Transverse colon (tissue), 4 donors: ENCODE data around the gene ATP1B2. TPM values are rescaled to one million over a fixed set of nuclear protein-coding genes. Genes with fewer than 3 reads are reported as not detected.

Experiments used
- DNase-seq: peaks from one replicate; pipeline ENCODE4 v3.0.0-alpha.2; 2019
- H3K27ac ChIP-seq, 4 donors: fragments of 200-600 bp; sonication (generic); 2 replicates each; pipeline ENCODE4 v1.5.1; 2016 to 2018; ENCODE audit warnings: inconsistent platforms in 4 of 4
- H3K27me3 ChIP-seq: fragments of 200-600 bp; sonication (generic); 2 replicates; pipeline ENCODE4 v1.5.1; 2017; ENCODE audit warnings: inconsistent platforms
- H3K36me3 ChIP-seq, 4 donors: fragments of 200-600 bp; sonication (generic); 2 replicates each; pipeline ENCODE4 v1.5.1; 2017 to 2019; ENCODE audit warnings: inconsistent platforms in 4 of 4
- H3K4me1 ChIP-seq, 4 donors: fragments of 200-600 bp; sonication (generic); 2 replicates each; pipeline ENCODE4 v1.5.1; 2017 to 2020; ENCODE audit warnings: inconsistent platforms in 4 of 4
- H3K4me3 ChIP-seq, 4 donors: fragments of 200-600 bp; sonication (generic); 1 replicate in 1 of 4; 2 replicates in 3 of 4; pipeline versions ENCODE4 v1.5.1 to v1.6.1; 2017 to 2019; ENCODE audit warnings: inconsistent platforms in 4 of 4
- H3K9me3 ChIP-seq, 2 donors: fragments of 200-600 bp; sonication (generic); 2 replicates each; pipeline ENCODE4 v1.5.1; 2017 to 2019; ENCODE audit warnings: inconsistent platforms in 2 of 2
- CTCF ChIP-seq, 5 experiments: fragments of 200-600 bp in 3 of 5; fragments of 450-650 bp in 2 of 5; sonication (generic) in 3 of 5; IDR thresholded peaks; 1 replicate in 2 of 5; 2 replicates in 3 of 5; pipeline ENCODE4 v1.5.1; 2016 to 2017; ENCODE audit warnings: antibody characterized with exemption in 5 of 5, inconsistent platforms in 3 of 5, mild to moderate bottlenecking in 2 of 5, moderate library complexity in 1 of 5
- EP300 ChIP-seq: sonication (generic); formaldehyde crosslinking; IDR thresholded peaks from one replicate; pipeline ENCODE4 v1.6.1; 2017; ENCODE audit warnings: antibody characterized with exemption, low read depth
- POLR2A ChIP-seq: fragments of 450-650 bp; IDR thresholded peaks from one replicate; pipeline ENCODE4 v1.6.1; 2016; ENCODE audit warnings: antibody characterized with exemption, mild to moderate bottlenecking, moderate library complexity
- POLR2AphosphoS5 ChIP-seq, 3 donors: sonication (generic); formaldehyde crosslinking; IDR thresholded peaks; one replicate each; pipeline ENCODE4 v1.6.1; 2016; ENCODE audit warnings: antibody characterized with exemption in 3 of 3
- WGBS, 2 donors: methylation state at CpG; one replicate each; pipeline ENCODE4 v1.1.5; 2018; ENCODE audit warnings: low coverage in 1 of 2; 5-methylcytosine and 5-hydroxymethylcytosine counted together
- in situ Hi-C, 4 donors: fragments of 200-750 bp; cut with MboI; loops; one replicate each; pipeline versions ENCODE4 v1.15.0 to v1.15.1; 2017; ENCODE audit warnings: low sequenced_read_pairs in 3 of 4, low pct_ligation_motif_present in 1 of 4, low pct_unique_long_range_greater_than_20kb in 1 of 4
- intact Hi-C: fragments of 100-400 bp; cut with DNase I; formaldehyde crosslinking; loops from one replicate; pipeline ENCODE4 v1.15.1; 2023; ENCODE audit warnings: low total_unique reads
- total RNA-seq, 4 donors: library from RNA; depleted of rRNA; stranded (reverse); fragments of >200 nt; gene quantifications; one replicate each; pipeline ENCODE4 v1.1.0, GENCODE V29; 2016

Gene ATP1B2
- total RNA-seq, 4 donors from 2014 or later = 0.40 to 20.6 (median 2.3) TPM

- in situ Hi-C loops = no loop called here
- intact Hi-C loops = no loop called here
- TF ChIP-seq CTCF (IDR thresholded peaks at IDR 0.05) (no peak), POLR2AphosphoS5 (IDR thresholded peaks at IDR 0.05) (no peak), EP300 (no peak), POLR2A (no peak)
Observed at GRCh38 chr17:7647018-7647417, 3.7 kb upstream of the ATP1B2 start.

DNA sequence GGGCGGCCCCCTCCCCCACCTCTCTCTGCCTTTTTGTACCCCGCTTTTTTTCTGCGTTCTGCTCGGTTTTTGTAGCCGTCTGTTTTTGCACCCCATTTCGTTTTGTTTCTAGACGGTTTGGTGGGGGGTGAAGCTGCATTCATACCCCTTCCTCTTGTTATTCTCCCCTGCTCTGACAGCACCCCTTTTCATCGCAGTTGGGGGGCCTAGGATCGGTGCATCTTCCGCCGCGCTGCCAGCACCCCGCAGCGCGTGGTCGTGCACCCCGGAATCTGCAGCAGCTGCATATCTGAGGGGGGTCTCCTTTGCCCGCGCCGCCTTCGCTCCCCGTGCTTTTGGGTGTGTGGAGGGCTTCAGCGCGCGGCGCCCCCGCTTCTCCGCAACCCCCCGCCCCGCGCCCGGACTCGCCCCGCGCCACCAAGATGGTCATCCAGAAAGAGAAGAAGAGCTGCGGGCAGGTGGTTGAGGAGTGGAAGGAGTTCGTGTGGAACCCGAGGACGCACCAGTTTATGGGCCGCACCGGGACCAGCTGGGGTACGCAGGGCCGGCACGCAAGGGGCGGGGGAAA lies 455 bp downstream of the ATP1B2 start:
- peak overlapping the region; percentile 5 to 64 (median 48) for H3K27ac ChIP-seq
- intact Hi-C loops = no loop called here

More at GRCh38 chr17:7647018-7647417, 3.7 kb upstream of the ATP1B2 start:
- H3K4me1 ChIP-seq = peaks cover 4 to 21% (median 19%) of the 10 kb centered on the region in 4 donors
- WGBS, 2 donors = 72 to 87% methylated on average over 3 to 4 of the region's 4 CpGs
- H3K27me3 ChIP-seq = peaks cover 40% of the 10 kb centered on the region
- H3K27ac ChIP-seq = no peak overlapping the region
- no peak overlapping the region for H3K4me3 ChIP-seq
- H3K36me3 ChIP-seq = no peaks in the 10 kb centered on the region
- DNase-seq = no peak
- no peaks in the 10 kb centered on the region for H3K9me3 ChIP-seq

DNA sequence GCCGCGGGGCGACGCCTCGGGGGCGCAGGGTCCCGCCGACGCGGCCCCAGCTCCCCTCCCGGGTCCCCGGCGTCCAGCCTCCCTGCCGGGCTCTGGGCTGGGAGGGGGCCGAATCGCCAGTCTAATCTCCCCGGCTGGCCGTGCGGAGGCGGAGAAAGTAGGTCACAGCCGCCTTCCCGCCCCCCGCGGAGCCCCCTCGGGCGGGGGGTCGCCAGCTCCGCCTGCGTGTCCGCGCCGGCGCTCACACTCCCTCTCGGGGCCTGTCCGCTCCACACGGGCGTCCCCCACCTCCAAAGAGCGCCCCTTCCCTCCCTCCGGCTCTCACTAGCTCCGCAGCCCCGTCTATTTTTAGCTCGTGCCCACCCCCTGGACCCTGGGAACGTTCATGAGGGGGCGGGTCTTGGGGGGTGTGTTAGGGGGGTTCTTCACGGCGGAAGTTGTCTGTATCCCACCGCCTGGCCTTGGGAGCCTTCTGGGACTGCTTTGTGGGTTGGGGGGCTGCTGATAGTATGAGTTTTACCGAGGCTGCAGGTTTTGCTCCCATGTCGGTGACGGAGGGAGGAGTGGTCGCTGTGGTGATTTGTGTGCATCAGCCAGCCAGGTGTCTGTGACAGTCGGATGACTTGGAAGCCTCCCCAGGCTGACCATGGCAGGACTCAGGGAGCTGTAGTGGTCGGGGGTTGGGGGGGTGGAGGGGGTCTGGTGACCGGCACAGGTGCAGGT lies 1.1 kb downstream of the ATP1B2 start:
- intact Hi-C loops (no loop called here), in situ Hi-C loops (no loop called here)
- TF ChIP-seq EP300 (no peak), CTCF (IDR thresholded peaks at IDR 0.05) (no peak), POLR2AphosphoS5 (IDR thresholded peaks at IDR 0.05) (no peak), POLR2A (no peak)
- Histone ChIP-seq H3K27ac (peak overlapping the region; percentile 5 to 64 (median 48)), H3K36me3 (no peaks in the 10 kb centered on the region), H3K4me1 (peaks cover 4 to 24% (median 19%) of the 10 kb centered on the region in 4 donors), H3K4me3 (peak overlapping the region; percentile 18 to 68 (median 38)), H3K27me3 (peaks cover 51% of the 10 kb centered on the region), H3K9me3 (no peaks in the 10 kb centered on the region)
- DNase-seq = no peak
- 22% methylated on average over 18 of the region's 54 CpGs; no CpG with 5 or more reads in 1 of the 2 donors for WGBS, 2 donors

More for the DNA sequence above, 455 bp downstream of the ATP1B2 start:
- H3K27me3 ChIP-seq = peaks cover 51% of the 10 kb centered on the region
- DNase-seq = no peak
- H3K9me3 ChIP-seq = no peaks in the 10 kb centered on the region
- peak overlapping the region; percentile 18 to 68 (median 38) for H3K4me3 ChIP-seq
- in situ Hi-C loops = no loop called here
- TF ChIP-seq POLR2A = no peak
- TF ChIP-seq EP300 = no peak
- TF ChIP-seq CTCF (IDR thresholded peaks at IDR 0.05) = no peak
- no peak for TF ChIP-seq POLR2AphosphoS5 (IDR thresholded peaks at IDR 0.05)
- peaks cover 4 to 23% (median 19%) of the 10 kb centered on the region in 4 donors for H3K4me1 ChIP-seq
- H3K36me3 ChIP-seq = no peaks in the 10 kb centered on the region
- WGBS, 2 donors = 0 to 3% methylated on average over 5 to 44 of the region's 45 CpGs
